Fibroblast of skin of back (primary cell): Measurements from ENCODE around the gene ARSI.

Source experiments
- DNase-seq: peaks from one replicate; pipeline ENCODE4 v3.0.0-alpha.2; 2013

The ARSI gene

GRCh38 chr5:150291388-150292385 is 11.0 kb downstream of the ARSI start:
- peak; percentile 48 for DNase-seq

GRCh38 chr5:150289551-150290390 is 12.9 kb downstream of the ARSI start, which contains the start of gene CAMK2A:
Gene CAMK2A, minus strand, starts transcription at chr5:150289773. Its CDS starts 148 bp downstream, at chr5:150289625.
- DNase-seq: no peak

- no peak for DNase-seq
Measured at GRCh38 chr5:150288791-150289190, 13.9 kb downstream of the ARSI start.

- no peak for DNase-seq
Measured at GRCh38 chr5:150288361-150288760, 14.3 kb downstream of the ARSI start.

GRCh38 chr5:150286820-150287219 is 15.9 kb downstream of the ARSI start:
- DNase-seq: no peak

- DNase-seq: no peak
Measured at GRCh38 chr5:150285114-150285513, 17.6 kb downstream of the ARSI start.

GRCh38 chr5:150284311-150284710 is 18.4 kb downstream of the ARSI start:
- DNase-seq: no peak

GRCh38 chr5:150283904-150284303 is 18.8 kb downstream of the ARSI start:
- no peak for DNase-seq

- DNase-seq: no peak
Measured at GRCh38 chr5:150281987-150282386, 20.7 kb downstream of the ARSI start.

- DNase-seq: no peak
Measured at GRCh38 chr5:150279330-150280020, 23.2 kb downstream of the ARSI start.

GRCh38 chr5:150278916-150279315 is 23.8 kb downstream of the ARSI start:
- DNase-seq: peak; percentile 87

- DNase-seq: no peak
Measured at GRCh38 chr5:150278046-150278730, 24.5 kb downstream of the ARSI start.

GRCh38 chr5:150277043-150277442 is 25.7 kb downstream of the ARSI start:
- no peak for DNase-seq

GRCh38 chr5:150274811-150275210 is 27.9 kb downstream of the ARSI start:
- DNase-seq: no peak

GRCh38 chr5:150272531-150272930 is 30.2 kb downstream of the ARSI start:
- DNase-seq: peak; percentile 53

GRCh38 chr5:150271923-150272322 is 30.8 kb downstream of the ARSI start:
- DNase-seq: no peak

GRCh38 chr5:150271296-150271692 is 31.4 kb downstream of the ARSI start:
- no peak for DNase-seq

- no peak for DNase-seq
Measured at GRCh38 chr5:150270541-150271295, 32.0 kb downstream of the ARSI start.

GRCh38 chr5:150266871-150267291 is 35.8 kb downstream of the ARSI start:
- no peak for DNase-seq

- DNase-seq: no peak
Measured at GRCh38 chr5:150265870-150266383, 36.8 kb downstream of the ARSI start.
